ENCODE results near the gene ALDH1L1.

Gene ALDH1L1

DNA sequence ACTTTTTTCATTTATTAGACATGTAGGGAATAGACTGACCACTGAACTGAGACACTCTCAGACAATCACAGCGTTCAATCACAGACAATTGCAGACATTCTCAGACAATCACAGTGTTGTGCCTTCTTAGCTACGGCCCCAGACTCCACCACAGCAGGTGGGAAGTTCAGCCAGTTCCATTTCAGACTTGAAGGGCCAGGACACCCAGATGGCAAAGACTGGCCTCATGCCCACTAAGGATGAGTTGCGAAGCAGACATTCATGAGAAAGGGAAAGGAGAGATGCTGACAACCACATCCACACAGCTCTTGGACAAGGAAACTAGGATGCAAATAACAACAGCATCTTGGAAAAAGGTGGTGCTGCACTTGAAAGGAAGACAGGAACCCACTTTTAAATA, 21.9 kb upstream of the ALDH1L1 start:
- TF ChIP-seq, protein P1, sequence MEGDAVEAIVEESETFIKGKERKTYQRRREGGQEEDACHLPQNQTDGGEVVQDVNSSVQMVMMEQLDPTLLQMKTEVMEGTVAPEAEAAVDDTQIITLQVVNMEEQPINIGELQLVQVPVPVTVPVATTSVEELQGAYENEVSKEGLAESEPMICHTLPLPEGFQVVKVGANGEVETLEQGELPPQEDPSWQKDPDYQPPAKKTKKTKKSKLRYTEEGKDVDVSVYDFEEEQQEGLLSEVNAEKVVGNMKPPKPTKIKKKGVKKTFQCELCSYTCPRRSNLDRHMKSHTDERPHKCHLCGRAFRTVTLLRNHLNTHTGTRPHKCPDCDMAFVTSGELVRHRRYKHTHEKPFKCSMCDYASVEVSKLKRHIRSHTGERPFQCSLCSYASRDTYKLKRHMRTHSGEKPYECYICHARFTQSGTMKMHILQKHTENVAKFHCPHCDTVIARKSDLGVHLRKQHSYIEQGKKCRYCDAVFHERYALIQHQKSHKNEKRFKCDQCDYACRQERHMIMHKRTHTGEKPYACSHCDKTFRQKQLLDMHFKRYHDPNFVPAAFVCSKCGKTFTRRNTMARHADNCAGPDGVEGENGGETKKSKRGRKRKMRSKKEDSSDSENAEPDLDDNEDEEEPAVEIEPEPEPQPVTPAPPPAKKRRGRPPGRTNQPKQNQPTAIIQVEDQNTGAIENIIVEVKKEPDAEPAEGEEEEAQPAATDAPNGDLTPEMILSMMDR (IDR thresholded peaks at IDR 0.05) = no peak

DNA sequence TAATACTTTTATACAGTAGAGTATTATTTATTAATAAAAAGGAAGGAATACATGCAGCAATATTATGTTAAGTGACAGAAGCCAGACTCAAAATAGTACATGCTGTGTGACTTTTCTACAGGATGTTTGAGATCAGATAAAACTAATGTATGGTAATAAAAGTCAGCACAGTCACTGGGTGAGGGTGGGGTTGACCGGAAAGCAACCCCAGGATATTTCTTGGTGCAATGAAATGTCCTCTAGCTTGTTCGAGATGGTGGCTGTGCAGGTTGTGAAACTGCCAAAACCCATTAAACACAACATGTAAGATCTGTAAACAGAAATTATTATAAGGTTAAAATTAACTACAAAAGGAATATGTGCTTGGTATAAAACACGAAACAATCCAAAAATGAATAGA, 20.8 kb upstream of the ALDH1L1 start:
- TF ChIP-seq, protein P1 (IDR thresholded peaks at IDR 0.05) = no peak

DNA sequence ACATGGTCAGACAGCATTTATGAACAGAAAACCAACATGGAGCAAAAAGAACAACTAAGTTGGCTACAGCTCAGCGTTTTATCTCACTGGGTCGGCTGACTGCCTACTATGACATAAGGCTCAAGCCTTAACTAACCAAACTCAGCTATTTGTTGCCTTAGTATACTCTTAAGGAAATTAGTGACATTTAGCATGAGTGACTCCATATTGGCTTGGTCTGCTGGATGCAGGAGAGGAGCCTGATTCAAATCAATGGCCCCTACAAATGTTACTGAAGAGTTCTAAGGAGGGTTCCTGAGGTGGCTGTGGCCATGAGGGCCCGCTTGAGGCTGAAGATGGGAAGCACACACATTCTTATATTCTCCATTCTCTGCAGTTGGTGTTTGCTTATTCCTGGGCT, 20.1 kb upstream of the ALDH1L1 start:
- TF ChIP-seq, protein P1 (IDR thresholded peaks at IDR 0.05) = no peak

DNA sequence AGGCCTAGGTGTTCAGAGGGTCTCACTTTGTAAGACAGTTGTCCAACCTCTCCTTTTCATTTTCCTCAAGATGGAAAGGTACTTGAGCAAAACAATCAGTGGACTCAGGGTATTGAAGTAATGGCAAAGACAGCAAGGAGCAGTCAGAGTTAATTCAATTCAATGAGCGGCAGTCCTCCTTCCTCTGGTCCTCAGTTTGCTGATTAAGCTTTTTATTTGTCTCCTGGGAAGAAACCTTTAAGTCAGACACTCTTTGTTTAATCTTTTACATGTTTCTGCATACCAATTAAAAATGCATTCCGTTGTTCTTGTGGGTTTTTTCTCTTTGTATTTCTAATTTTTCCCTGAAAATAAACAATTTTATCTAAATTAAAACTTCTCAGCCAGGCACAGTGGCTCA, 18.9 kb upstream of the ALDH1L1 start:
- TF ChIP-seq, protein P1 (IDR thresholded peaks at IDR 0.05) = no peak

DNA sequence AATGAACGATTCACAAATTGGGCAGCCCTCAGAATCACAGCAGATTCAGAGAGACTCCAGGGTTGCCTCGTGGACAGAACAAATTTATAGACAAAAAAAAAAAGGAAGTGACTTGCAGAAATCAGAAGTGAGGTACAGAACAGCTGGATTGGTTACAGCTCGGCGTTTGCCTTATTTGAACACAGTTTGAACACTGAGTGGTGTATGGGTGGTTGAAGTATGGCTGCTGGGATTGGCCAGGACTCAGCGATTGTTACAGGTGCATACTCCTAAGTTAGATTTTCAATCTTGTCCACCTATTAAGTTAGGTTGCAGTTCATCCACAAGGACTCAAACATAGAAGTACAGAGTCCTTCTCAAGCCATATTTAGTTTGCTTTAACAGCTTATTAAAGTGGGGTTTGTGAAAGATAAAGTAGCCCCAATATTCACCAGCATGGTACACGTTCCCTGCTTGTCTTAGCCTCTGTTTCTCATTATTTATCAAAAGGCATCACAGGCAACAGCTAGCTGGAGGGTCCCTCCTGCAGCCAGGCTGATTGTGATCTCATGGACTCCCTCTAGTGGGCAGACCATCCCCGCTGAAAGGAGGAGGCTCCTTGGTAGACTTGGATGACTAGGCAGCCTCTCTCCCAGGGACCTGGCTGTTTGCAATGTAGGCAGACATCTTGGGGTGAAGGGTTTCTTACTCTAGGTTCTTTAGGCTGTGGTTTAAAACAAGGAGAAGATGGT, 17.6 kb upstream of the ALDH1L1 start:
- TF ChIP-seq, protein P1 (IDR thresholded peaks at IDR 0.05) = peak; percentile 67

DNA sequence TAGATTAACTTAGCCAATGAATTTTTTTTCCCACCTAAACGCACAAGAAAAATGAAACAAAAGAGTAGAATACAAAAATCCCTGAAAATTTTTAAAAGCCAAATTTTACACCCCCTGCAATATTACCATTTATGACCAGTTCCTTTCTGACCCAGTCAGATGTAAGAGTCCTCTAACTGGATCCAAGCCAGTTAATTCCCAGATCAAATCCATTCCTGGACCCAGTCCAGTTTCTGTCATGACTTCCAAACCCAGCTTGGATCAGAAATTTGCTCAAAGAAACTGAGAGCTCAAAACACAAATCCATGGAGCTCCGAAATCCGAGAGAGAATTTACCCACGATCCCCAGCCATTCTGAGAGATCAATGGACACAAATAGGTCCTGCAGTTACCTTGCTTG, 17.0 kb upstream of the ALDH1L1 start:
- TF ChIP-seq, protein P1 (IDR thresholded peaks at IDR 0.05) = no peak

DNA sequence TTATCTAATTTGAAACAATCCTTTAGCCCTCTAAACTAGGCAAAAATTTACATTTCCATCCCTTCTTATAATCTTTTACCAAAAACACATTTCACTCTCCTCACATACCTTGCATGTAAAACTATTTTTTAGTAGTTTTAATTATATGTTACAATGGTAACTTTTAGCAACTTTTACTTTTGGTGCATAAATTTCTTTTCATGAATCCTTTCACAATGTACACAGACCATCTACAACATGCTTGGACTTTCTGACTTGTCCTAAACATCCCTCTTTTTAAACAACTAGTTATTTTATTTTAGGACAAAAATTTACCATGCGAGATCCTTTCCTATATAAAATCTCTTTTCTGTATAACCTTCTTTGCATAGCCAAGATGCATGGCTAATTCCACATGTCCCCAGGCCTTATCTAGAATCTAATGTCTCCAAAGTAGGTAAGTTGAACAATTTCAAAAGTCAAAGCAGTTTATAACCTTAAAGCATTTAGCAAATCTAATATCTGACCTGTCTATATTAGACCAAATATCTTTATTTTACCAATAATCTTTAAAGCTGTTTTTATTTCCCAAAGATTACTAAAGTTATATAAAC, 14.4 kb upstream of the ALDH1L1 start:
- TF ChIP-seq, protein P1 (IDR thresholded peaks at IDR 0.05) = no peak

Measured in LNCAP (cell line).